ENCODE data around the gene HYDIN.

DNA sequence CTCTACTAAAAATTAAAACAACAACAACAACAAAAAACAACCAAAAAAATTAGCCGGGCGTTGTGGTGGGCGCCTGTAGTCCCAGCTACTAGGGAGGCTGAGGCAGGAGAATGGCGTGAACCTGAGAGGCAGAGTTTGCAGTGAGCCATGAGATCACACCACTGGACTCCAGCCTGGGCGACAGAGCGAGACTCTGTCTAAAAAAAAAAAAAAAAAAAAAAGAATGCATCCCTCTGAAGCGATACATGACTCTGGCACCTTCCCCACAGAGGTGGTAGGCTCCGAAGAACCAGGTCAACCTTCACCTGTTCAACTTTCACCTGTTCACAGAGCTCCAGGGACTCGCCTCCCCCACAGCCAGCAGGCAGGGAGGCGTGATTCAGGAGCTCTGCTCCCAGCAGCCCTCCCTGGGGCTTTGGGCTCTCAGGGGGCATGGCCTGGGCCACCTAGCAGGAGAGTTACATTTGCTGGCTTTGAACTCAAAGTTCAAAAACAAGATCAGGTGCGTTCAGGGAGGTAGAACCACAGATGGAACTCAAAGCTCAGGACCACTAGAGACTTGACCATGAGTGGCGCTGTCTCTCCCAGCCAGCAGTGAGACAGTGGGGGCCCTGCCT, 435.1 kb downstream of the HYDIN start:
- TF ChIP-seq POLR2A (IDR thresholded peaks at IDR 0.05; ENCODE audit: low read length) (no peak), GATA1 (IDR thresholded peaks at IDR 0.05; ENCODE audit: low read depth, low read length) (no peak)

Data from erythroblast (primary cell).